Measurements from ENCODE around the gene EFCAB14. TPM values are rescaled to one million over a fixed set of nuclear protein-coding genes. Genes with fewer than 3 reads are reported as not detected.

The EFCAB14 gene
- total and polyA plus RNA-seq, 2 of the 4 experiments (the other 2 are of a cell fraction) = 28.6 to 43.0 TPM

- intact Hi-C loops (cut with micrococcal nuclease) = no loop called here
- Histone ChIP-seq H3K4me2 (ENCODE audit: low read depth, low read length) (no peak overlapping the region), H3K18ac (ENCODE audit: low read depth, low read length) (no peak overlapping the region), H4K91ac (ENCODE audit: insufficient read depth, low read depth, low read length) (no peak overlapping the region), H2AFZ (replicated peaks; ENCODE audit: low read length, poor library complexity) (no peak overlapping the region), H3K9ac (ENCODE audit: low read depth, low read length) (no peak overlapping the region), H2BK15ac (ENCODE audit: low read depth, low read length) (no peak overlapping the region), H2AK9ac (replicated peaks; ENCODE audit: low read depth, low read length, poor library complexity) (no peak overlapping the region), H3K56ac (ENCODE audit: extremely low read depth, insufficient read depth, low read length) (no peak overlapping the region), H2BK120ac (ENCODE audit: low read depth, low read length) (no peak overlapping the region), H3K4me1 (ENCODE audit: control insufficient read depth, insufficient read depth, low read length) (peaks cover 5% of the 10 kb centered on the region; the same call in 1 of the 2 replicates), H3K36me3 (ENCODE audit: control insufficient read depth, insufficient read depth, low read length) (peaks cover 12% of the 10 kb centered on the region; the same call in 1 of the 2 replicates), H4K5ac (ENCODE audit: low read depth, low read length) (no peak overlapping the region), H2BK20ac (ENCODE audit: low read depth, low read length) (no peak overlapping the region), H2BK5ac (ENCODE audit: low read depth, low read length, poor library complexity, severe bottlenecking) (no peak overlapping the region), H3K14ac (replicated peaks; ENCODE audit: low read depth, low read length) (no peak overlapping the region), H3K9me1 (ENCODE audit: insufficient read depth, low read length) (no peaks in the 10 kb centered on the region), H3K27ac (ENCODE audit: insufficient read depth, low read length) (no peak overlapping the region), H3K4ac (ENCODE audit: low read depth, low read length) (no peak overlapping the region), H3K9me3 (ENCODE audit: control insufficient read depth, insufficient read depth, low read length) (0 out of 2 replicates have a peak, but pooled peaks cover 2% of the 10 kb centered on the region), H3K79me1 (ENCODE audit: low read depth in 1 of 2, low read length in 2 of 2) (0 out of 4 replicates have a peak, but pooled peaks cover 0 to 3% of the 10 kb centered on the region in 2 experiments), H3K23ac (ENCODE audit: low read depth, low read length) (no peak overlapping the region), H3K27me3 (ENCODE audit: control insufficient read depth, insufficient read depth, low read length) (no peaks in the 10 kb centered on the region), H2AK5ac (ENCODE audit: low read depth, low read length) (no peak overlapping the region), H4K20me1 (ENCODE audit: insufficient read depth, low read length) (no peaks in the 10 kb centered on the region), H4K8ac (ENCODE audit: low read depth in 2 of 2, low read length in 2 of 2) (no peak overlapping the region), H3K4me3 (ENCODE audit: insufficient read depth, low read depth, low read length) (no peak overlapping the region)
- no peak for TF ChIP-seq BHLHE40 (IDR thresholded peaks at IDR 0.05; ENCODE audit: low read depth, low read length)
- TF ChIP-seq RFX5 (IDR thresholded peaks at IDR 0.05; ENCODE audit: low read depth, low read length) = no peak
- no peak for TF ChIP-seq SMC3 (IDR thresholded peaks at IDR 0.05; ENCODE audit: low read depth, low read length)
- TF ChIP-seq CEBPB (IDR thresholded peaks at IDR 0.05; ENCODE audit: low read depth, low read length) = no peak
- CTCF ChIA-PET = no interaction called here
- ATAC-seq (ENCODE audit: low read depth) (no peak), DNase-seq (no peak)
- WGBS, 2 experiments (ENCODE audit: extremely low coverage in 2 of 2, insufficient read length in 1 of 2) = no CpG with 5 or more reads among the region's 2 CpGs
- BruUV-seq (replicated peaks) = no TSS peak
- dilution Hi-C loops (cut with HindIII; ENCODE audit: low sequenced_read_pairs, unreplicated experiment) = no loop called here
- in situ Hi-C loops (cut with MboI; ENCODE audit: low sequenced_read_pairs) = no loop called here
- POLR2A ChIA-PET (ENCODE audit: unreplicated experiment) = no interaction called here
Measured at GRCh38 chr1:46649764-46650163, 69.2 kb downstream of the EFCAB14 start.

Measured in IMR-90 (cell line).